Measurements from ENCODE around the gene FURIN.

DNA sequence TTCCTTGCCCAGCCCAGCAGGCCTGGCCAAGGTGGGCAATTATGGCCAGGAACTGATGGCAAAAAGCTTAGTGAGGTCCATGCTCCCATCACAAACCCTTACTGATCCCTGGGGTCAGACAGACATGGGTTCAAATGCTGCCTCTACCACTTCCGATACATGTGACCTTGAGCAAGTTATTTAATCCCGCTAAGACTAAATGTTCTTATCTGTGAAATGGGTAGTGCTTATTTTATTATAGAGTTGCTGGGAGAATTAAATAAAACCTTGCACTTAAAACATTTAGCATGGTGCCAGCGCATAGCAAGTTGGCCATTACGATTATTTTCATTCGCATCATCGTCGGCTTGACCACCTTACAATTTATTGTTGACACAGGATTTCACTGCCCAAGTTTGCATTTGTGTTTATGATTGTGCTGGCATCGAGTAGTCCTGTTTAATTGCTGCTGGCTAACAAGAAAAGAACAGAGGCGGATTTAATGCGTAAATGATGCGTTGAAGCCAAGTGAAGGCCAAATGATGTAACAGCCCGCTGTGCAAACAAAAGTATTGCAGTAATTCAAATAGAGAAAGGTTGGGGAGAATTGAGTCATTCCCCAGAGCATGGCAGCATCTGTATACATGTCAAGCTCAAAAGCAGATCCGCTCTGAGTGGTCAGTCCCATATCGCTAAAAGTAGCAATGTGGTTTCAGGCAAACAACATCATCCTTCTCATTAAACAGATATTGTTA lies 7.3 kb upstream of the FURIN start:
- TF ChIP-seq, protein P1, sequence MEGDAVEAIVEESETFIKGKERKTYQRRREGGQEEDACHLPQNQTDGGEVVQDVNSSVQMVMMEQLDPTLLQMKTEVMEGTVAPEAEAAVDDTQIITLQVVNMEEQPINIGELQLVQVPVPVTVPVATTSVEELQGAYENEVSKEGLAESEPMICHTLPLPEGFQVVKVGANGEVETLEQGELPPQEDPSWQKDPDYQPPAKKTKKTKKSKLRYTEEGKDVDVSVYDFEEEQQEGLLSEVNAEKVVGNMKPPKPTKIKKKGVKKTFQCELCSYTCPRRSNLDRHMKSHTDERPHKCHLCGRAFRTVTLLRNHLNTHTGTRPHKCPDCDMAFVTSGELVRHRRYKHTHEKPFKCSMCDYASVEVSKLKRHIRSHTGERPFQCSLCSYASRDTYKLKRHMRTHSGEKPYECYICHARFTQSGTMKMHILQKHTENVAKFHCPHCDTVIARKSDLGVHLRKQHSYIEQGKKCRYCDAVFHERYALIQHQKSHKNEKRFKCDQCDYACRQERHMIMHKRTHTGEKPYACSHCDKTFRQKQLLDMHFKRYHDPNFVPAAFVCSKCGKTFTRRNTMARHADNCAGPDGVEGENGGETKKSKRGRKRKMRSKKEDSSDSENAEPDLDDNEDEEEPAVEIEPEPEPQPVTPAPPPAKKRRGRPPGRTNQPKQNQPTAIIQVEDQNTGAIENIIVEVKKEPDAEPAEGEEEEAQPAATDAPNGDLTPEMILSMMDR (IDR thresholded peaks at IDR 0.05), result no peak
- TF ChIP-seq TCF7L2 (IDR thresholded peaks at IDR 0.05; ENCODE audit: low read depth, low read length) (no peak), POLR2AphosphoS5 (IDR thresholded peaks at IDR 0.05; ENCODE audit: low read depth, low read length) (no peak), SIN3A (IDR thresholded peaks at IDR 0.05; ENCODE audit: borderline replicate concordance, insufficient read depth, low read depth, low read length) (no peak), REST (IDR thresholded peaks at IDR 0.05; ENCODE audit: insufficient read depth in 1 of 2, low read depth in 2 of 2, low read length in 1 of 2) (no peak)
